GM18508 (cell line): ENCODE results near the gene EID2B.

Source experiments
- ATAC-seq: cut with Tn5 transposase; IDR thresholded peaks from one replicate; pipeline ENCODE4 v1.9.1; 2021; ENCODE audit warnings: moderate number of reproducible peaks; ENCODE audit not compliant: insufficient read depth, unreplicated experiment

The EID2B gene, protein sequence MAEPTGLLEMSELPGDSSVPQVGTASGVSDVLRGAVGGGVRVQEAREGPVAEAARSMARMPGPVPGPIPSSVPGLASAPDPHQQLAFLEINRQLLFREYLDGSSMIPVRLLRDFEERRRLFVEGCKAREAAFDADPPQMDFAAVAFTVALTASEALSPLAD

GRCh38 chr19:39532233-39533002, at the start of gene EID2B:
EID2B (minus strand) TSS chr19:39532852; CDS start chr19:39532802, 50 bp downstream.
- peak; percentile 84 for ATAC-seq

DNA sequence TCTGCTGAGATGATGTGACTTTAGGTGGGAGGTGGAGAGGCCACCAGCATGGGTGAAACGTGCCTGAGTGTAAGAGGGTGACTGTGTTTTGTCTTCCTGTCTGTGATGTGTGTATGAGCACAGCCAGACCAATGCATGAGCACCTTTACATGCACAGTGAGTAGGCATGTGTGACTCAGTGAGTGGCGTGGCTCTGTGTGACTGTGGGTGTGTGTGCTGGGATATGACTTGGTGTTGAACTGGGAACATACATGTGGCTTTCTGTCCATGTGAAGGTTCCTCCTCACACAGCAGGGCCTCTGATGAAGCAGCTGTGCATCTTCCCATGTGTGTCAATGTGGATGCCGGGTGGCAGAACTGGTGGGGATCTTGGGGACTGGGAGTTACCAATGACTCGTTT, 49.8 kb upstream of the EID2B start:
- ATAC-seq, result no peak

- no peak for ATAC-seq
These were observed 36.0 kb upstream of the EID2B start for GRCh38 chr19:39568604-39569003.

- no peak for ATAC-seq
These were observed 33.4 kb upstream of the EID2B start for GRCh38 chr19:39566064-39566463.

DNA sequence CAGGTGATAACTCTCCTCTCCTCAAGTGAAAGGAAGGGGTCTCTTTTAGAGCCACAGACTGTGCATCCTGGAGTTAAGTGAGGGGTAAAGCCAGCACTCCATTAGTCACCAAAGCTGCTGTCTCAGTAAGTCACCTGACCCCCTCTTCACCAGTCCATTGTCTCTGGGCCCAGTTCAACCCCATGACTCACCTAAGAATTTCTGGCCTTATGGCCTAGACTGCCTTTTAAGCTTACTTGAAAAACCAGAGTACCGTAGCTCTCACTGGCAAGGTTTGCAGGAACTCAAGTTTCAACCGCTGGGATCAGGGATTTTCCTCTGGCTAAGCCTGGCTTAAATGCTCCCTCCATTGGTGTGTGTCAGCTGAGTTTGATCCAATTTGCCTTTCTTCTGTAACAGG, 30.8 kb upstream of the EID2B start:
- ATAC-seq, result no peak

DNA sequence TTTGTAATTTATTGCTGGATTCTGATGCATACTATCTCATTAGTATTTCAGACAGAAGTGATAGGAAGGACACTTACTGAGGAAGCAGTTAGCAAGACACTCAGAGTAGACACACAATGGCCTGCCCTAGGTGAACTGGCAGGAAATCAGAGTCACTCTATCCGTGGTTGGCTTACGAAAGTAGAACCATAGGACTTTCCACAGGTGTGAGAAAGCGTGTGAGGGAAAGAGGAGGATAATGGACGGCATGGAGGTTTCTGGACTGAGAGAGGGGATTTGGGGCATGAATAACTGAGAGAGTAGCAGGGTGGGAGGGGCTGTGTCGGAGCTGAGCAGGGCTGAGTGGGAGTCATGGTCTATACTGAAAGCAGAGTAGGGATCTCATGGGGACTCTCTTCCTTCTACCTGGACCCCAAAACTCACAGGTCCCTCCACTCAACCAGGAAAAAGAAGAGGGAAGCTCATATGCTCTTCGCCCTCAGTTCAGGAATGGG, 26.0 kb upstream of the EID2B start:
- no peak for ATAC-seq

DNA sequence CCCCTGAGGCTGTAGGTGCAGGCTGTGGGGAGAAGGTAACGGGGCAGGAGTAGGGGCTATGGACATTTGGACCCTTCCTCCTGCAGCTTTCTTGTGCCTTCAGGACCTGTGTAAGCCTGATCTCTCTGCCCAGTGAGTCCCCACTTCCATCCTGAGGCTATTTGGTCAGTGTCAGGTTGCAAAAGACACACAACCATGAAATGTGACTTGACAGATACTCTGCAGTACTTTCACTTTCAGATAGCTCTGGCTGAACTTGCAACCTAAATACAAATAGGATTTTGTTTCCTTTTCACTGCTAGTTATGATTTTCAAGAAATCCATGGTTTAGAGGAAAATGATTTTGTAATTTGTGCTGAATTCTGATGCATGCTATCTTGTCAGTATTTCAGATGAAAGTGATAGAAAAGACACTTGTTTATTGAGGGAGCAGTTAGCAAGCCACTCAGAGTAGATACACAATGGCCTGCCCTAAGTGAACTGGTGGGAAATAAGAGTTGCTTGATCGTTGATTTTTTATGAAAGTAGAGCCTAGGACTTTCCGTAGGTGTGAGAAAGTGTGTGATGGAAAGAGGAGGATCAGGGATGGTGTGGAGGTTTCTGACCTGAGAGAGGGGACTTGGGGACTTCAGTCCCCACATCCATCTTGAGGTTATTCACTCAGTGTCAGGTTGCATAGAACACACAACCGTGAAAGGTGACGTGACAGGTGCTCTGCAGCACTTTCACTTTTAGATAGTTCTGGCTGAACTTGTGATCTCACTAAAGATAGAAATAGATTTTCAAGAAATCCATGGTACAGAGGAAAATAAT, 25.4 kb upstream of the EID2B start:
- ATAC-seq, result no peak

DNA sequence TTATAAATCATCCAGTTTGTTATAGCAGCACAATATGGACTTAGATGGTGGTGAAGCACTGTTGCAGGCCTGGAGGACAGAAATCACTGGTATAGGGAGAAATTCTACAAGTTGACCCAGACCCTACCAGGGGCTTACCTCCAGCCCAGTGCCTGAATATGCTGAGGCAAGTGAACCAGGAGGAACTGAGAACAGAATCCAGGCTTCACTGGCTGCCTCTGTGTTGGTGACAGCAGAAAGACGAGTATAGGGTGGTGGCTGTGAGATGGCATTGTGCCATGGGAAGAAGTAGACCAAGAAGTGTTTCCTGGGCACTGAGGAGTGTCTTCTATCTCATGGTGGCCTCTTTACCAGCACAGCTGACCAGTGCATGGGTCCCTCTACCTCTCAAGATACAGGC, 23.2 kb upstream of the EID2B start:
- no peak for ATAC-seq

- no peak for ATAC-seq
These were observed 22.2 kb upstream of the EID2B start for GRCh38 chr19:39554701-39555311.

GRCh38 chr19:39553082-39553652, 20.5 kb upstream of the EID2B start:
- ATAC-seq, result no peak

DNA sequence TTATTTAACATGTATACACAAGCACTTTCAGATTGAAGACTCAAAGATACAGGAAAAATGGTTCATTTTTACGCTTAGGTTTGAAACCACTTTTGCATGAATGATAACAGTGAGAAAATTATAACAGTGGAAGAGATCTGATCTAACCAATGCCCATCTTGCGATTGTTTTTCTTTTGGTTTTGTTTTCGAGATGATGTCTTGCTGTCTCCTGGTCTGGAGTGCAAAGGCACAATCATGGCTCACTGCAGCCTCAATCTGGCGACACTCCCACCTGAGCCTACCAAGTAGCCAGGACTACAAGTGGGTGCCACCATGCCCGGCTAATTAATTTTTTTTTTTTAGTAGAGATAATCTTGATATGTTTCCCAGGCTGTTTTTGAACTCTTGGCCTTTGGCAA, 17.5 kb upstream of the EID2B start:
- ATAC-seq, result no peak

GRCh38 chr19:39546599-39546998, 13.9 kb upstream of the EID2B start:
- ATAC-seq, result no peak

GRCh38 chr19:39544911-39545310, 12.3 kb upstream of the EID2B start:
- no peak for ATAC-seq

- ATAC-seq, result no peak
These were observed 11.7 kb upstream of the EID2B start for GRCh38 chr19:39544226-39544903.

DNA sequence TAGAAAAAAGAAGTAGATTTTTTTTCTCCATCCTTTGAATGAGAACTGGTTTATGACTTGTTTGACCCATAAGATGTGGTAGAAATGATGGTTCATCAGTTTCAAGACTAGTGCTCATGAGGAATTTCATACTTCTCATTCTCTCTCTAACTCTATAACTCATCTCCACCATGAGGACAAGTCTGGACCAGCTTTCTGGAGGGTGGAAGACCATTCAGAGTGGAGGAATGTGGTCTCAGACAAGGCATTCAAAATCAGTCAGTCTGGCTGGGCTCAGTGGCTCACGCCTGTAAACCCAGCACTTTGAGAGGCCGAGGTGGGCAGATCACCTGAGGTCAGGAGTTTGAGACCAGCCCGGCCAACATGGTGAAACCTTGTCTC, 10.8 kb upstream of the EID2B start:
- ATAC-seq, result no peak

GRCh38 chr19:39542206-39542605, 9.6 kb upstream of the EID2B start:
- ATAC-seq, result no peak

DNA sequence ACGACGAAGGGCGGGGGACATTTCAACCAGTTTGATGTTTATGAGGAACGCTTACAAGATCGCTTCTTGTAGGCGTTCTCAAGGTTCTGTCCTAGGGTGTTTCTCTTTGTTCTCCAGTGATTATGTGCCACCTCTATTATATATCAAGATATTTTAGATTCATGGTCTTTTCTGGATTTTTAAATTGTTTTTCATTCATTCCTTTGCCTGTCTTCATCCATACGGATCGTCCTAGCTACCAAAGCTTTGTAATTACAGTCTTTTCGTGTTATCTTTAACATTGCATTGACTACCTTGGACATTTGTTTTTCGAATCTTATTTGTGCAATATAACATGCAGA, 7.7 kb upstream of the EID2B start:
- no peak for ATAC-seq

- peak; percentile 46 for ATAC-seq
These were observed 7.1 kb upstream of the EID2B start, which contains the start of gene EID2 for GRCh38 chr19:39539518-39540332. EID2 (minus strand) TSS chr19:39540161; CDS start chr19:39540079, 82 bp downstream.

- no peak for ATAC-seq
These were observed 6.5 kb upstream of the EID2B start for GRCh38 chr19:39539165-39539517.
